GM19023 (cell line): ENCODE data around the gene CAPN15.
"Not testable (repeated sequence)": the region's sequence is repeated elsewhere in the genome, so short reads cannot be mapped to it uniquely, and the experiment has no call there.

ENCODE experiments used
- ATAC-seq: cut with Tn5 transposase; IDR thresholded peaks from one replicate; pipeline ENCODE4 v1.9.1; 2021; ENCODE audit warnings: mild to moderate bottlenecking, moderate library complexity; ENCODE audit not compliant: unreplicated experiment

Gene CAPN15

DNA sequence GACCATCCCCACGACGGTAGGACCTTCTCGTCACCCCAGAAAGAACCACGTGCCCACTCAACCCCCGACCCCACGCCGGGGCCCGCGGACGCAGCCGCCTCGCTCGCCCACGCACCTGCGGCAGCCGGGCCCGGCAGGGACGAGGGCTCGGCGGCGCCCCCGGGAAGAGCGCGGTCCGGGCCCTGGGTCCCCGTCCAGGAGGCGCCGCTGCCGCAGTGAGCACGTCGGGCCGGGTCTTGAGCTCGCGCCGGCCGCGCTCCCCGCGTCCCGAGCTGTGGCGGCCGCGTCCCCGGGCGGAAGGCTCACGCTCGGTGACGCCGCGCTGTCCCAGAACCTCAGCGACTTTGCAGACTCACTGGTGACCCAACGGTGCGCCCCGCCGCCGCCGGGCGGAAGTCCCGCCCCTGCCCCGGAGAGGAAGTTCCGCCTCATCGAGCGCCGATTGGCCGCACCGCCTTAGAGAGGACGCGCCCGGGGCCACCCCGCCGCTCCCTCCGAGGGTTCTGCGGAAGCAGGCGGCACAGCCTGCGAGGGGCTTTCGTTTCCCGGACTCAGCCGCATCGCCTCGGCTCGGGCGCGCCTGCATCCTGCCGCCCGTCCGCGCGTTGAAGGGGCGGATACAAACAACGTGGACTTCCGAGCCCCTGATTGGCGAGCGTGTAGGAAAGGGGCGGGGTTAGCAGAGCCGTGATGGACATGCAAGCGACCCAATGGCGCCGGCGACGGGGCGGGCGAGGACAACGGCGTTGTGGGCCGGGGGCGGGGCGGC, 61.6 kb downstream of the CAPN15 start:
- ATAC-seq = peak; percentile 76

DNA sequence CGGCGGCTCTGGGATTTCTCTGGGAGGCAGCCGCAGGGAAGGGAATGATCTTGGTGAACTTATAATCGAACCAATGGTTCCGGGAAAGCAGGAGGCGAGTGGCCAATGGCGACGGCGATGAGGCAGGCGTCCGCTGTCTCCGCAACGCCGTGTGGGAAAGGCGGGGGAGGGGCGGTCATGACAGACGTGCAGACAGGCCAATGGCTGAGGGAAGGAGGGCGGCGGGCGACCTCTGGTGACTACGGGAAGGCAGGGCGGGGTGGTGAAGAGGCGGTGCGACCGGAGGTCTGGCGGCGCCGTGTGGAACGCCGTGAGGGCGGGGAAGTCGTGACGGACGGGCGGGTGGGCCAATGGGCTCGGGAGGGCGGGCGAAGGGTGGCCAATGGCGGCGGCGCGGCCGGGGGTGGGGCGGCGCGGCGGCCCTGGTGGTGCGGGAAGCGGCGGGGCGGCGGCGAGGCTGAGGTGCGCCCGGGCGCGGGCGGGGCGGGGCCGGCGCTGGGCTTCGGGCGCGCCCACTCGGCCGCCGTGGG, 62.2 kb downstream of the CAPN15 start, which contains the start of gene RAB40C:
Gene RAB40C (plus strand): TSS at position 409 of the 530 bp plus-strand sequence. CDS start 226 bp downstream, outside the sequence.
- peak; percentile 79 for ATAC-seq

DNA sequence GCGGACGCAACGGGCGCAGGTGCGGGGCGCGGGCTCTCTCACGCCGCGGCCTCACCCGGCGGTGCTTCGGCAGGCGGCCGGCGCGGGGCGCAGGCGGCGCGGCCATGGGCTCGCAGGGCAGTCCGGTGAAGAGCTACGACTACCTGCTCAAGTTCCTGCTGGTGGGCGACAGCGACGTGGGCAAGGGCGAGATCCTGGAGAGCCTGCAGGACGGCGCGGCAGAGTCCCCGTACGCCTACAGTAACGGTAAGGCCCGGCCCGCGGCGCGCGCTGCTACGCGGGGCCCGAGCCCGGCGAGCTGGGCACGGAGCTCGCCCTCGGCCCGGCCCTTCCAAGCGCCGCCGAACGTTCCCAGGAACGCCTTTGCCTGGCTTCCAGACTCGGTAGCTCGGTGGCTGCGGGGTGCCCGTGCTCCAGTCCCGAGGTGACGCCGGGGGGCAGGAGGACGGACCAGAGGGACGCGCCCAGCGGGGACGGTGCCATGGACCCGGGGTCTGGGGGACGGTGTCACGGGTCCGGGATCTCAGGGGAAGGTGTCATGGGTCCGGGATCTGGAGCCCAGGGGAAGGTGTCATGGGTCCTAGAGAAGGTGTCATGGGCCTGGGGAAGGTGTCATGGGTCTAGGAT, 62.8 kb downstream of the CAPN15 start:
- no peak for ATAC-seq

DNA sequence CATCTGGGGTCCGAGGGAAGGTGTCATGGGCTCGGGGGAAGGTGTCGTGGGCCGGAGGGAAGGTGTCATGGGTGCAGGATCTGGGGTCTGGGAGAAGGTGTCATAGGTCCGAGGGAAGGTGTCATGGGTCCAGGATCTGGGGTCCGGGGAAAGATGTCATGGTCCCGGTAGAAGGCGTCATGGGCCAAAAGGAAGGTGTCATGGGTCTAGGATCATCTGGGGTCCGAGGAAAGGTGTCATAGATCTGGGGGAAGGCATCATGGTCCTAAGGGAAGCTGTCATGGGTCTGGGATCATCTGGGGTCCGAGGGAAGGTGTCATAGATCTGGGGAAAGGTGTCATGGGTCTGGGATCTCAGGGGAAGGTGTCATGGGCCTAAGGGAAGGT, 63.3 kb downstream of the CAPN15 start:
- no peak for ATAC-seq

DNA sequence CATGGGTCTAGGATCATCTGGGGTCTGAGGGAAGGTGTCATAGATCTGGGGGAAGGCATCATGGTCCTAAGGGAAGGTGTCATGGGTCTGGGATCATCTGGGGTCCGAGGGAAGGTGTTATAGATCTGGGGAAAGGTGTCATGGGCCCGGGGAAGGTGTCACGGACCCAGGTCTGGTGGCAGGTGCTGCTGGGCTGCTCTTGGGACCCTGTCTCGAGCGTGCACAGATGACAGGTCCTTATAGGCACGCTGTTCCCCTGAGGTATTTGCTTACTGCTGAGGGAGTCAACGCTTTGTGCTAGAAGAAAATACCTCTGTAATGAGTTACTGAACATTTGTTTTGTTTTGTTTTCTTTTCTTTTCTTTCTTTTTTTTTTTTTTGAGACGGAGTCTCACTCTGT, 63.7 kb downstream of the CAPN15 start:
- ATAC-seq = no peak

DNA sequence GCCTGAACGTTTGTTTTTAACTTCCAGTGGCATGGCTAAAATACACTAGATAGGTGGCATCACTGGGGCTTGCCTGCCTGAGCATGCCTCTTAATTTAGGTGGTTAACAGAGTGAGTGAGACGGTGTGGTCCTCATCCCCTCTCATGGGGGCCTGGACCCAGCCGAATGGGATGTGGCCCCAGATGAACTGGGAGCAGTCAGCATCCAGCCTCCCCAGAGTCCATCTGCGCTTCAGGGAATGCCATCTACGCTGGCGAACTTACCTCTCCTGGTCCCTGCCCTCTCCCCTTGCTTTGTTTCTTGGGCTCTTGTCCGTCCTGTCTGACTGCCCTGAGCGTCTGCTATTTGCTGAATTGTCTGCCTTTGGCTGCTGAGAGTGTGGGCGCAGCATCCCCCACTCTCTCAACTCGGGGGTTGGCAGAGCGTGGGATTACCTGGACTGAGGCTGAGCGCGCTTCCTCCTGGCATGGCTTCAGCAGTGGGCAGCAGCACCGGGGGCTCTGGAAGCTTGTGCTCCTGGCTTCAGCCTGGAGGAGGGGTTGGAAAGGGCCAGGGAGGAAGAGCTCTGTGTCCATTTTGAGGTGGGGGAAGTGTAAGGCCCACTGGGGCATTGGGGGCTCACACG, 64.5 kb downstream of the CAPN15 start:
- ATAC-seq = no peak

DNA sequence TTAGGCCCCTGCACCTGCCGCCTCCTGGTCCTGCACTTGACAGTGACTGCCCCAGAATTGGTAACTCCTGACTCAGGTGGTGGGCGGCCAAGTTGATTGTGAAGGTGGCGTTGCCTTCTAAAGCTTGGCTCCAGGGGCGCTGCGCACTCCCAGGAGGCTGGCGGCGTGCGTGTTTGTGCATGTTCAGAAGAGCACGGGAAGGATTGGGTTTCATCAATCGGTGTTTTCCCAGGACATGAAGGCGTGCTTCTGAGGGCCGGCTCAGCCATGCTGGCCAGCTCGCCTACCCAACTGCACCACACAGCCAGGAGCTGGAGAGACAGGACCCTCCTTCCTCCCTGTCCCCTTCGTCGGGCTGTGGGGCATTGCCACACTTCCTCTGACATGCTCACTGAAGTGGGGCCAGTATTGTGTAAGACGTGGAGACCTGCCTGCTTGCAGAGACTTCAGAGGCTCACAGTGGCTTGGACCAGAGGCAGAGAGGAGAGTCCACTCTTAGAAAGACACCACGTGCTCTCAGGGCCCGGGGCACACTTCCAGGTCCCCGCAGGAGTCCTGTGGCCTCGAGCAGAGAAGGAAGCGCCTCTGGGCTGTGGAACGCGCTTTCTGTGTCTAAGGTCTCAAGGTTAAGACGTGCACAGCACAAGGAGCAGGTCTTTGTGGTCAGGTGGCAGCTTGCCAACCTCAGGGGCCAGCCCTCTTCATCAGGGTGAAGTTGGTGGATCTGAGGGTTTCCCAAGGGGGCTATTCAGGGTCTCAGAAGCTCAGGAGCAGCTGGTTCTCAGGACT, 65.2 kb downstream of the CAPN15 start:
- no peak for ATAC-seq

DNA sequence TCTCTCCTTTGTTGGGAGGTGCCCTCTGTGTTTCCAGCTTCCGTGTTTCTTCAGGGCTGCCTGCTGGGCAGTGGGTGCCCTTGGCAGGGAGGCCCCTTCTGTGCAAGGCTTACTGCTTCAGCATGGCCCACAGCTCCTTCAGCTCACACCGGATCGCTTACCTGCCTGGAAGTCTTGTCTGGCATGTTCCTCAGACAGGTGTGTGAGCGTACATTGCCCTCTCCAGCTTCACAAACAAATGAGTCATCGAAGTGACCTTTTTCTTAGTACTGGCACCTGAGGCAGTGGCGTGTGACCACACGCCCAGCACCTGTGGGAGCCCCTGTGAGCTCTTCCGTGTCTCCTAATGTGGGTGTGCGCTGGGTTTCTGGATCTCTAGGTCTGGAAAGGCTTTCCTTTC, 65.9 kb downstream of the CAPN15 start:
- no peak for ATAC-seq

DNA sequence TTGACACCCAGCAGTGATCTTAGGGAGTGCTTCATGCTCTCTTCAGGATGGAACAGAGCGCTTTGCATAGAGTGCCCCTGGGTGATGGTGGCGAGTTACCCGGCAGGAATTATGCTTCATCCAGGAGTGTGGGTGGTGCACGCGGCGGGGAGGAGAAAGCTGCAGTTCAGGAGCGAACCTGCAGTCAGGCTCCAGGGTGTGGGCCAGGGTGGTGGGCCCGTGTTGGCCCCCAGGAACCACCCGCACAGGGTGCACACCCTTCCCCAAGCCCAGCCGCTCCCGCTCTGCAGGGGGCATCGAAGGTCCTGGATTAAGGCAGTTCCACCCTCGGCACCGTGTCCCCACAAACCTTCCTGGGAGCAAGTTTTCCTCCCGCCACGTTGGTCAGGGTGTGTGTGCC, 66.3 kb downstream of the CAPN15 start:
- no peak for ATAC-seq

DNA sequence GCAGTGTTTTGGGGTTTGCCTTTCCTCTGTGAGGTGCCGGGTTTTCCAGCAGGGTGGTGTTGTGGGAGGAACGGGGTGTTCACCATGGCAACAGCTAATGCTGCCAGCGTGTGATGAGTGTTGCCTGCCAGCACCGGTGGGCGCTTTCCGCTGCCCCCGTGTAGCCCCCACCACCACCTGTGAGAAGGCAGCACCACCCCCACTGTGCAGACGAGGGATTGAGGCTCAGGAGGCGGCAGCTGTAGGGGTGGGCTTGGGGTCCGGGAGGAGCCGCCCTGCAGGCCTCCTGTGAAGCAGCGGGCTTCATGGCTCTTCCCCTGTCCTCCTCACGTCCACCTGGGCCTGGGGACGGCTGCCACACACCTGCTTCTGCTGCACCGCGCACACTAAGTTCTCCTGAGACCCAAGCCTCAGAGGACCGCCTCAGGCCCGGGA, 67.6 kb downstream of the CAPN15 start:
- no peak for ATAC-seq

DNA sequence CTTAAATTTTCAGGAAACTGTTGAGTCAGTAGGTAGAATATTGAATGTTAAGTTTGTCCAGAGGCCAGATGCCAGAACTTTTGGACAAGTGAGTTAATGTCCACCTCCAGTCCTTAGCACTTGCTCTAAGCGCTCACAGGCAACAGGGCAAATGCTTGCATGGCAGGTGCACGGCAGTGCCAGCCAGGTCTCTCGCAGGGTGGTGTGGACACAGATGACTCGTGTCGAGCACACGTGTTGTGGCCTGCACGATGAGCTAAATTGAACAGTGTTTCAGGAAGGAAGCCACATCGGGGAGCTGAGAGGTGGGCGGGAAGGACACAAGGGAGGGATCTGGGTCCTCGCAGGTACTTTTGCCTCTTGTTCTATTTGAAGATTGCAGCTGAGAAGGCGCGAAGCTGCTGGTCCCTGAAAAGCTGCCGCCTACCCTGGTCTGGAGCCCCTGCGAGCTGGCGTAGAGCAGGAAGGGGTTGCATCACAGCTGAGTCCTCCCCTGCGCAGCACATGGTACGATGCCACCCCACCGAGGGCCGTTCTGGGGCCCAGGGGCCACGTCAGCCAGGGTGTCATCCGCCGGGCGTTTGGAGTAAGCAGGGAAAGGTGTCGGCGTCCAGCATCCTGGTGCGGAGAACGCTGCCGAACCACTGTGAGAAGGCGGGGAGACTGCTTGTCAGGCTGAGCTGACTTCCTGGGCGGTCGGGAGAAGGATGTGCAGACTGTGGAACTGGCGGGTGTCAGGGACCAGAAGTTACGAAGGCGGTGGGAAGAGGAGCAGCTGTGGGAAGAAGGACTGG, 68.6 kb downstream of the CAPN15 start:
- ATAC-seq = no peak

DNA sequence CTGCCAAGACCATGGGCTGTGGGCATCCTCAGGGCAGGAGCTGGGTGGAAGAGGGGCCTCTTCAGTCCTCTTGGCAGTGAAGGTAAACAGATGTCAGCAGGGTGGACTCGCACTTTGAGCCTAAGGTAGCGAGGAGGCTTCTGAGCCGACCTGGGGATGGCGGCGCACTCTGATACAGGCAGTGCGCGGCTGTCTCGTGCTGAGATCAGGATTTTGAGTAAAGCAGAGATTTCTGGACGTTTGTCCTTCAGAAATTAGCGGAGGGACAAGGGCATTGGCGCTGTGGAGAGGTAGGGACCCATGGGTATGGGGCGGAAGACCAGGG, 69.2 kb downstream of the CAPN15 start:
- no peak for ATAC-seq

DNA sequence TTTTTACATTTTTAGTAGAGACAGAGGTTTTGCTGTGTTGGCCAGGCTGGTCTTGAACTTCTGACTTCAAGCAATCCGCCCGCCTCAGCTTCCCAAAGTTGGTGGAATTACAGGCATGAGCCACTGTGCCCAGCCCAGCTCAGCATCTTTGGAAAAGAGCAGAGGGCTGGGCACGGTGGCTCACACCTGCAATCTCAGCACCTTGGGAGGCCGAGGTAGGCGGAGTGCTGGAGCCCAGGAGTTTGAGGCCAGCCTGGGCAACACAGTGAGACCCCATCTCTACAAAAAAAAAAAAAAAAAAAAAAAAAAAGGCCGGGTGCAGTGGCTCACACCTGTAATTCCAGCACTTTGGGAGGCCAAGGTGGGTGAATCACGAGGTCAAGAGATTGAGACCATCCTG, 70.1 kb downstream of the CAPN15 start:
- ATAC-seq = not testable (repeated sequence)

DNA sequence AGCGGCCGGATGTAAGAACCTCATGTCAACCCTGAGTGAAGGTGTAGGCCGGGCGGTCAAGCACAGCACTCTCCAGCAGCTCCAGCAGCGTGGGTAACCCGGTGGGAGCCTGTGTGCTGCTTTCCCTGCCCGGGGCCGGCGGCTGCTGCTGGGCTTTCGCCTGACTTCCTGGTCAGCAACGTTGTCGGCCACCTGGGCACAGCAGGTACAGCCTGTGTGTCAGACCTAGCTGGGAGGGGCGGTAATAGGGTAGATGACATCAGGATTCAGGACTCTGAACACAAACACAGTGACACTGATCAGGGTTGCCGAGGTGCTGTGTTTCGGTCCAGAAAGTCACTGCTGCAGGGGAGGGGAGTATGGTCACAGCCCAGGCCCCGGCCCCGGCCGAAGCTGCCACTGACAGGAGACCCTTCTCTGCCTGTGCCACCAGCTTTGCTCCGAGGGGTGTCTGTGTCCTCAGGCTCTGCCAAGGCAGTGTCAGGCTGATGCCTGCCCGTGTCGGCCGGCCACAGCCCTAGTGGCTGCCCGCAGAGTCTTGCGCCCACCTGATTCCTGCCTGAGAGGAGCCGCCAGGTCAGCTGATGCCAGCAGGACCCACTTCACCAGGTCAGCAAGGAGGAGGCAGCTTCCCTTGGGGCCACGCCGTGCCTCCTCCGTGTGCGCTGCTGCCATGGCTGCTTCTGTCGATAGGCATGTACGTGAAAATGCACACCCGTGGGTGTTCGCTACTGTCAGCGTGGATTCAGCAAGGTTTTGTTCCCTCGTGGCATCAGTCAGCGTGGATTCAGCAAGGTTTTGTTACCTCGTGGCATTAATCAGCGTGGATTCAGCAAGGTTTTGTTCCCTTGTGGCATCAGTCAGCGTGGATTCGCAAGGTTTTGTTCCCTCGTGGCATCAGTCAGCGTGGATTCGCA, 71.6 kb downstream of the CAPN15 start:
- no peak for ATAC-seq

DNA sequence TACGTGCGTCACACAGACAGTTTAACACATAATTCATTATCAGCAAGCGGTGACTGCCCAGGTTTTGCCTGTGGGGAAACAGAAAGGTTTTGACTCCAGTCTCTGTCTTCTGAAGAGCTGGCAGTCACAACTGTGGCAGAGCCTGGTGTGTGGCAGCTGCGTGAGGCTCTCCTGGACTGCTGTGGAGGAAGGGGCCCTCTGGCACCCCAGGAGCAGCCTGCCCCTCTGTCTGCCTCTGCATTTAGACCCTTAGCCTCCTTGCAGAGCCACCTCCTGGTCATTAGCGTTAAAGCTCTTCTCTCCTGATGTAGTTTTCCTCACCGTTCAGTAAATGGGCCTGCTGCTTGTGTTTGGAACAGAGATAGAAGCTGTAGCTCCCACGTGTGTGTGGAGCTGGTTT, 73.3 kb downstream of the CAPN15 start:
- no peak for ATAC-seq

DNA sequence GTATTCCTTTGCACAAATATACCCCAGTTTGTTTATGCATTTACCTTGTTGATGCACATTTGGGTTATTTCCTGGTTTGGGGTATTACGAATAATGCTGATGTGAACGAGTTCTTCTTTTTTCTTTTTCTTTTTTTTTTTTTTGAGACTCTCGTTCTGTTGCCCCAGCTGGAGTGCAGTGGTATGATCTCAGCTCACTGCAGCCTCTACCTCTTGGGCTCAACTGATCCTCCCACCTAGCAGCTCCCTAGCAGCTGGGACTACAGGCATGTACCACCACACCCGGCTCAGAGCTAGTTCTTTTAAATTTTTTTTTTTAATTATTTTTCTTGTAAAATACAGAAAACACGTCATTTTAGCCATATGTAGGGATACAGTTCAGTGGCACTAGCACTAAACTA, 76.4 kb downstream of the CAPN15 start:
- no peak for ATAC-seq
